T-helper 1 cell treated with Interleukin-12 subunit alpha and Interleukin-12 subunit beta and Interleukin-4 antibody, amounts not matched to agents 30 ng/mL and 1 ng/mL, for 36 hours (primary cell): ENCODE results near the gene REM2. TPM values are rescaled to one million over a fixed set of nuclear protein-coding genes. Genes with fewer than 3 reads are reported as not detected.

Experiments used
- intact Hi-C: fragments of 100-400 bp; cut with micrococcal nuclease; formaldehyde crosslinking; loops from one replicate; pipeline ENCODE4 v1.15.1; 2024
- total RNA-seq: library from RNA; stranded (reverse); gene quantifications from 2 replicates; pipeline ENCODE4 v1.2.3, GENCODE V29; 2022

REM2 gene
- total RNA-seq, 1 donor from 2014 or later = 0.51 TPM

GRCh38 chr14:22892488-22892887 is 9.5 kb downstream of the REM2 start:
- intact Hi-C loops = no loop called here

GRCh38 chr14:22893706-22894105 is 10.7 kb downstream of the REM2 start:
- intact Hi-C loops = no loop called here

GRCh38 chr14:22895402-22895801 is 12.4 kb downstream of the REM2 start:
- intact Hi-C loops = loop anchor here (5.0 kb wide), 1 partner anchor 183 kb away; no protein-coding TSS in a partner anchor

- intact Hi-C loops = loop anchor here (5.0 kb wide), 1 partner anchor 184 kb away; no protein-coding TSS in a partner anchor
These were observed 13.3 kb downstream of the REM2 start for GRCh38 chr14:22896356-22896755.

GRCh38 chr14:22896760-22897159 is 13.7 kb downstream of the REM2 start:
- intact Hi-C loops = loop anchor here (5.0 kb wide), 1 partner anchor 184 kb away; no protein-coding TSS in a partner anchor

GRCh38 chr14:22897357-22897756 is 14.3 kb downstream of the REM2 start:
- intact Hi-C loops = loop anchor here (5.0 kb wide), 1 partner anchor 185 kb away; no protein-coding TSS in a partner anchor

GRCh38 chr14:22898302-22899090 is 15.5 kb downstream of the REM2 start:
- intact Hi-C loops = loop anchor here (5.0 kb wide), 1 partner anchor 186 kb away; no protein-coding TSS in a partner anchor

GRCh38 chr14:22900081-22900799 is 17.2 kb downstream of the REM2 start:
- intact Hi-C loops = loop anchor here (1.0 to 5.0 kb wide), 6 partner anchors 28 to 343 kb away; no protein-coding TSS in a partner anchor

- intact Hi-C loops = loop anchor here (5.0 kb wide), 1 partner anchor 249 kb away; no protein-coding TSS in a partner anchor
These were observed 18.8 kb downstream of the REM2 start for GRCh38 chr14:22901799-22902198.

- intact Hi-C loops = loop anchor here (5.0 kb wide), 1 partner anchor 251 kb away; no protein-coding TSS in a partner anchor
These were observed 20.7 kb downstream of the REM2 start for GRCh38 chr14:22903742-22904087.

GRCh38 chr14:22905627-22906026 is 22.6 kb downstream of the REM2 start:
- intact Hi-C loops = no loop called here

- intact Hi-C loops = no loop called here
These were observed 23.1 kb downstream of the REM2 start for GRCh38 chr14:22906073-22906472.

GRCh38 chr14:22907429-22907828 is 24.4 kb downstream of the REM2 start:
- intact Hi-C loops = no loop called here

GRCh38 chr14:22908601-22909000 is 25.6 kb downstream of the REM2 start:
- intact Hi-C loops = no loop called here

GRCh38 chr14:22910916-22911315 is 27.9 kb downstream of the REM2 start:
- intact Hi-C loops = loop anchor here (10.0 kb wide), 1 partner anchor 1234 kb away; the partner anchor contains the start of genes EMC9, PSME2 and RNF31

GRCh38 chr14:22914836-22915235 is 31.8 kb downstream of the REM2 start:
- intact Hi-C loops = loop anchor here (10.0 kb wide), 1 partner anchor 1230 kb away; the partner anchor contains the start of genes EMC9, PSME2 and RNF31

- intact Hi-C loops = loop anchor here (10.0 kb wide), 1 partner anchor 1229 kb away; the partner anchor contains the start of genes EMC9, PSME2 and RNF31
These were observed 33.0 kb downstream of the REM2 start for GRCh38 chr14:22915886-22916521.

GRCh38 chr14:22918804-22919600 is 36.0 kb downstream of the REM2 start, which contains the start of gene RBM23:
Gene RBM23 (minus strand): TSS chr14:22919149.
- intact Hi-C loops = loop anchor here (1.0 to 10.0 kb wide), 18 partner anchors 10 to 1650 kb away; partner anchors contain the start of genes ACIN1, C14orf119, DAD1 and EMC9

GRCh38 chr14:22919601-22919921 is 36.5 kb downstream of the REM2 start:
- intact Hi-C loops = loop anchor here (1.0 to 10.0 kb wide), 18 partner anchors 10 to 1651 kb away; partner anchors contain the start of genes ACIN1, C14orf119, DAD1 and EMC9

- intact Hi-C loops = loop anchor here (10.0 kb wide), 1 partner anchor 1536 kb away; the partner anchor contains the start of gene SUPT16H
These were observed 37.7 kb downstream of the REM2 start for GRCh38 chr14:22920697-22921096.
